Activated B cell treated with CpG ODN at 0.5 μM for 24 hours (primary cell): ENCODE measurements around the gene POLR2A. TPM values are rescaled to one million over a fixed set of nuclear protein-coding genes. Genes with fewer than 3 reads are reported as not detected.
A peak's percentile ranks its signal among the peaks of the same experiment; 100 is the strongest.

Experiments
- ATAC-seq: fragments of 200-7000 bp; cut with Tn5 transposase; one replicate; pipeline ENCODE4 v1.10.0; 2021; ENCODE audit warnings: low read depth, mild to moderate bottlenecking, moderate library complexity
- CTCF ChIA-PET: fragments of 350-600 bp; sonication (Branson Sonifier 250); formaldehyde crosslinking; loops from one replicate; lab custom pipeline; 2021; ENCODE audit warnings: antibody characterized with exemption; lab: Charles Lee
- POLR2A ChIA-PET: fragments of 350-600 bp; sonication (Branson Sonifier 250); formaldehyde crosslinking; loops from one replicate; lab custom pipeline; 2021; ENCODE audit warnings: antibody characterized with exemption; lab: Charles Lee
- DNase-seq: peaks from one replicate; pipeline ENCODE4 v3.0.0; 2022
- H3K27ac Mint-ChIP-seq: one replicate; pipeline ENCODE4 v1.8.0; 2020; ENCODE audit warnings: mixed read lengths
- H3K27me3 Mint-ChIP-seq: one replicate; pipeline ENCODE4 v1.8.0; 2021; ENCODE audit warnings: mixed read lengths
- H3K36me3 Mint-ChIP-seq: one replicate; pipeline ENCODE4 v1.8.0; 2021; ENCODE audit warnings: low read depth, mixed read lengths
- H3K4me1 Mint-ChIP-seq: one replicate; pipeline ENCODE4 v1.8.0; 2021; ENCODE audit warnings: mixed read lengths
- H3K4me3 Mint-ChIP-seq: one replicate; pipeline ENCODE4 v1.8.0; 2020; ENCODE audit warnings: mild to moderate bottlenecking, mixed read lengths
- H3K9me3 Mint-ChIP-seq: one replicate; pipeline ENCODE4 v1.8.0; 2020; ENCODE audit warnings: mixed read lengths
- intact Hi-C: fragments of 100-400 bp; cut with micrococcal nuclease; formaldehyde crosslinking; loops from one replicate; pipeline ENCODE4 v1.15.1; 2024
- total RNA-seq: library from RNA; stranded (reverse); gene quantifications from 2 replicates; pipeline ENCODE4 v1.2.3, GENCODE V29; 2022
- TF ChIP-seq, protein P1 (sequence below): fragments of 200-600 bp; IDR thresholded peaks from one replicate; pipeline ENCODE4 v1.8.0; 2022; ENCODE audit warnings: antibody characterized with exemption, mild to moderate bottlenecking

Gene POLR2A
- total RNA-seq, 1 donor from 2014 or later = 162 TPM

DNA sequence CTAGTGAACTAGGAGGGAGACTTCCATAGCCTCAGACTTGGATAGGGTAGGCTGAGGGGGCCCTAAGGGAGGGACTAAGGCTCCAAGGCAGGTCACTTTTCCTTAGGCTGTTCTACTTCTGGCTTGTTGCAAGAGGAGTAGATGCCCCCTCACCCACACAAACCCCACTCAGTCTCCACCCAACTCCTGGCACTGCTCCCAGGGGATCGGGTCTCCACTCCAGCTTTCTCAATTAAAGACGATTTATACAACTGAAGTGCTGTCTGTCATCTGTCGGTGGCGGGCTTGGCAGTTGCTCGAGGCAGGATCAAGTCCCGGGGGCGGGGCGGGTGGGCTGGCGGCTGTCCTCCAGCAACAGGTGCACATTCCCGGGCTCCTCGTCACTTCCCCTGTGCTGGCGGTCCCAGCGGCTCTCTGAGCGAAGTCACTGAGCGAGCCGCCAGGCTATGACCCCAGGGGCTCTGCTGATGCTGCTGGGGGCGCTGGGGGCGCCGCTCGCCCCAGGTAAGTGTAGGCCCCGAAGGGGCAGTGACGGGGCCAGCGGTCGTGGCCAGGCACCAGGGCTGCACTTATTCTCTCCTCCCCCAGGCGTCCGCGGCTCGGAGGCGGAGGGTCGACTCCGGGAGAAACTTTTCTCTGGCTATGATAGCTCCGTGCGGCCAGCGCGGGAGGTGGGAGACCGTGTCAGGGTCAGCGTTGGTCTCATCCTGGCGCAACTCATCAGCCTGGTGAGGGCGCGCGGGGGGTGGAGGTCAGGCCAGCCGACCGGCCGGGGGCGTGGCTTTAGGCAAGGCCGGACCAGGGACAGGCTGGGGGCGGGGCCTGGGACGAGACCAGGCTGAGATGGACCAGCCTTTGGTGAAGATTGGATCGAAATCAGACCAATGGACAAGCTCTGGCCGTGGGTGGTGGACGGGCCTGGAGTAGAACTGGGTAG lies 39.2 kb upstream of the POLR2A start, which contains the start of gene CHRNB1:
TSS of gene CHRNB1 (plus strand) at position 380 of the 937 bp plus-strand sequence. CDS start at position 447, 67 bp downstream.
- peaks cover 35% of the 10 kb centered on the region for H3K4me1 Mint-ChIP-seq
- intact Hi-C loops = loop anchor here (1.0 kb wide), 1 partner anchor 10 kb away; no protein-coding TSS in a partner anchor
- no peaks in the 10 kb centered on the region for H3K36me3 Mint-ChIP-seq
- peak within 1 kb of the TSS; percentile 78 for H3K4me3 Mint-ChIP-seq
- DNase-seq (peak; percentile 23), ATAC-seq (peak; percentile 32)
- CTCF ChIA-PET = interaction anchor here (0.6 to 1.5 kb wide), 2 partner anchors 8 to 40 kb away, joined by 3 to 7 read pairs; partner anchors contain the start of gene POLR2A
- H3K9me3 Mint-ChIP-seq = no peaks in the 10 kb centered on the region
- TF ChIP-seq, protein P1, sequence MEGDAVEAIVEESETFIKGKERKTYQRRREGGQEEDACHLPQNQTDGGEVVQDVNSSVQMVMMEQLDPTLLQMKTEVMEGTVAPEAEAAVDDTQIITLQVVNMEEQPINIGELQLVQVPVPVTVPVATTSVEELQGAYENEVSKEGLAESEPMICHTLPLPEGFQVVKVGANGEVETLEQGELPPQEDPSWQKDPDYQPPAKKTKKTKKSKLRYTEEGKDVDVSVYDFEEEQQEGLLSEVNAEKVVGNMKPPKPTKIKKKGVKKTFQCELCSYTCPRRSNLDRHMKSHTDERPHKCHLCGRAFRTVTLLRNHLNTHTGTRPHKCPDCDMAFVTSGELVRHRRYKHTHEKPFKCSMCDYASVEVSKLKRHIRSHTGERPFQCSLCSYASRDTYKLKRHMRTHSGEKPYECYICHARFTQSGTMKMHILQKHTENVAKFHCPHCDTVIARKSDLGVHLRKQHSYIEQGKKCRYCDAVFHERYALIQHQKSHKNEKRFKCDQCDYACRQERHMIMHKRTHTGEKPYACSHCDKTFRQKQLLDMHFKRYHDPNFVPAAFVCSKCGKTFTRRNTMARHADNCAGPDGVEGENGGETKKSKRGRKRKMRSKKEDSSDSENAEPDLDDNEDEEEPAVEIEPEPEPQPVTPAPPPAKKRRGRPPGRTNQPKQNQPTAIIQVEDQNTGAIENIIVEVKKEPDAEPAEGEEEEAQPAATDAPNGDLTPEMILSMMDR = no peak
- H3K27ac Mint-ChIP-seq = no peak within 1 kb of the TSS
- POLR2A ChIA-PET = interaction anchor here (0.8 to 2.6 kb wide), 11 partner anchors 8 to 412 kb away, joined by 3 to 18 read pairs (median 3); partner anchors contain the start of genes ATP1B2, NAA38, POLR2A and TMEM102
- H3K27me3 Mint-ChIP-seq = peaks cover 62% of the 10 kb centered on the region

DNA sequence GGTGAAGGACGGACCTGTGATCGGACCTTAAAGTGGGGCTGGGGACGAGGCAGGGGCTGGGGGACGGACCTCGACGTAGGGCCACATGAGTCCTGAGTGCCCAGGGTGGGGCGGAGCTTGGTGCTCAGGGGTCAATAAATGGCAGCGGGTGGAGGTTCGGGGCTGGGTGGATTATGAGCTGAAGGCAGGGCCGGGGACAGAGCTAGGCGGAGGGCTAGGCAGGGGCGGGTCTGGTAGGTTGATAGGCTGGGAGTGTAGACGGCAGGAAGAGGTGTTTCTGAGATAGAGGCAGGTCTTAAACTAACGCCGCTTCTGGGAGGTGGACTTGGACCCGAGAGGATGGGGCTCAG lies 38.6 kb upstream of the POLR2A start:
- POLR2A ChIA-PET = interaction anchor here (0.8 to 2.6 kb wide), 7 partner anchors 9 to 205 kb away, joined by 3 to 18 read pairs (median 3); partner anchors contain the start of genes ATP1B2, POLR2A and TMEM102
- DNase-seq = no peak
- Mint-ChIP-seq H3K9me3 (no peaks in the 10 kb centered on the region), H3K4me3 (peak overlapping the region; percentile 78), H3K36me3 (no peaks in the 10 kb centered on the region), H3K27ac (no peak overlapping the region), H3K4me1 (peaks cover 29% of the 10 kb centered on the region), H3K27me3 (peaks cover 59% of the 10 kb centered on the region)
- CTCF ChIA-PET = interaction anchor here (0.6 to 1.5 kb wide), 2 partner anchors 9 to 39 kb away, joined by 3 to 7 read pairs; partner anchors contain the start of gene POLR2A
- TF ChIP-seq, protein P1 = no peak
- ATAC-seq = peak; percentile 73
- intact Hi-C loops = loop anchor here (1.0 kb wide), 1 partner anchor 10 kb away; no protein-coding TSS in a partner anchor

DNA sequence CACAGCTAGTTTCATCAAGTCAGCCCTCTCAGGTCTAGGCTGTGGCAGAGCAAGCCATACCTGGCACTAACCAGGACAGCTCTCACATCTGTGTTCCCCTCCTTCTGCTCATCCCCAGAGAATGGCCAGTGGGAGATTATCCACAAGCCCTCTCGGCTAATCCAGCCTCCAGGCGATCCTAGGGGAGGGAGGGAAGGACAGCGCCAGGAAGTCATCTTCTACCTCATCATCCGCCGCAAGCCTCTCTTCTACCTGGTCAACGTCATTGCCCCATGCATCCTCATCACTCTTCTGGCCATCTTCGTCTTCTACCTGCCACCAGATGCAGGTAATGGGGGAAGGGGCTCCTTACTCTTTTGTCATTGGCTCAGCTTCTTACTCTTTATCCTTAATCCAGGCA lies 35.7 kb upstream of the POLR2A start:
- intact Hi-C loops = no loop called here
- H3K9me3 Mint-ChIP-seq = no peaks in the 10 kb centered on the region
- no peak overlapping the region for H3K27ac Mint-ChIP-seq
- TF ChIP-seq, protein P1 = no peak
- H3K4me1 Mint-ChIP-seq = peaks cover 25% of the 10 kb centered on the region
- POLR2A ChIA-PET = interaction anchor here (0.7 kb wide), 1 partner anchor 15 kb away, joined by 5 read pairs; no protein-coding TSS in a partner anchor
- DNase-seq = no peak
- H3K27me3 Mint-ChIP-seq = peaks cover 43% of the 10 kb centered on the region
- H3K4me3 Mint-ChIP-seq = no peak overlapping the region
- no peak for ATAC-seq
- no peaks in the 10 kb centered on the region for H3K36me3 Mint-ChIP-seq
- CTCF ChIA-PET = interaction anchor here (2.7 kb wide), 1 partner anchor 12 kb away, joined by 10 read pairs; no protein-coding TSS in a partner anchor

DNA sequence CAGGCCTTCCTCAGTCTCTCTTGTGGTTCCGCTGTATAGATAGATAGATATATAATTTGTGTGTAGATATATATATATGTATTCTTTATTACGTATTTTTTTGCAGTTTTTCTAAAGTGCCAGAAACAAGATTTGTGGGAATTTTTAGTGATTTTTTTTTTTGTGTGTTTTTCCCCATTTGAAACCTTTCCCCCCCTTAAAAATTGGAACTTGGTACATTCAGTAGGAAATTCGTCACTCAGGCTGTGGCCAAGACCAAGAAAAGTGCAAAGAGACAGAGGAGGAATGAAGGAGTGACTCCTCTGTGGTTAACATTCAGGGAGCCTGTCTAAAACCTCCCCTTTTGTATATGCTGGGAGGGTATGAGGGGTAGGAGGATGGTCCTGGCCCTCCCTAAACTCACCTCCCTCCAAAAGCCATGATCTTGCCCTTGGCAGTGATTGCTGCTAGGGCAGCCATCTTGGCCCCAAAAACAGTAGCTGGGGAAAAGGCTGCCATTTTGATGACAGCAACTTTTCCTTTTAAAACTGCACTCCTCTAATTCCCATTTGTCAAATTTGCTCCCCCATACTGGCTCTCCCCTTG lies 24.1 kb upstream of the POLR2A start:
- Mint-ChIP-seq H3K27me3 (no peaks in the 10 kb centered on the region), H3K4me1 (peaks cover 11% of the 10 kb centered on the region), H3K27ac (no peak overlapping the region), H3K4me3 (no peak overlapping the region), H3K36me3 (peaks cover 20% of the 10 kb centered on the region), H3K9me3 (no peaks in the 10 kb centered on the region)
- no peak for DNase-seq
- TF ChIP-seq, protein P1 = no peak
- intact Hi-C loops = no loop called here
- no peak for ATAC-seq
- ChIA-PET POLR2A (interaction anchor here (1.8 kb wide), 1 partner anchor 19 kb away, joined by 4 read pairs; the partner anchor contains the start of gene ZBTB4), CTCF (interaction anchor here (1.2 kb wide), 1 partner anchor 20 kb away, joined by 3 read pairs; the partner anchor contains the start of gene ZBTB4)
